Fibroblast of lung (primary cell): ENCODE results near the gene SYP.

Source experiments
- CTCF ChIP-seq, 2 donors: IDR thresholded peaks in 1 of 2; conservative IDR thresholded peaks in 1 of 2; 1 replicate in 1 of 2; 2 replicates in 1 of 2; pipeline ENCODE4 v1.5.1; 2011 to 2012; ENCODE audit warnings: low read length in 2 of 2, control low read depth in 1 of 2, inconsistent platforms in 1 of 2, low read depth in 1 of 2, mild to moderate bottlenecking in 1 of 2
- EZH2 ChIP-seq: IDR thresholded peaks from 2 replicates; pipeline ENCODE4 v1.5.1; 2012; ENCODE audit warnings: low read length, control low read depth, mild to moderate bottlenecking; ENCODE audit errors: missing control alignments

GRCh38 chrX:49247916-49248811, 48.2 kb upstream of the SYP start:
- TF ChIP-seq EZH2 (no peak), CTCF (conservative IDR thresholded peaks at IDR 0.05 in 1 of 2, IDR thresholded peaks at IDR 0.05 in 1 of 2; ENCODE audit: low read depth in 1 of 2, low read length in 2 of 2) (no peak)
